Neural crest cell (in vitro differentiated cells): ENCODE data around the gene NACAD. TPM values are rescaled to one million over a fixed set of nuclear protein-coding genes. Genes with fewer than 3 reads are reported as not detected.

Source experiments
- DNase-seq: peaks from one replicate; pipeline ENCODE4 v3.0.0; 2021; ENCODE audit warnings: low read depth, mixed read lengths, low spot score
- H3K27ac Mint-ChIP-seq: one replicate; pipeline ENCODE4 v1.8.0; 2021; ENCODE audit warnings: mild to moderate bottlenecking, mixed read lengths; ENCODE audit not compliant: unreplicated experiment
- H3K27me3 Mint-ChIP-seq: 2 replicates; pipeline ENCODE4 v1.8.0; 2021; ENCODE audit warnings: low read depth, mild to moderate bottlenecking, mixed read lengths
- H3K36me3 Mint-ChIP-seq: 2 replicates; pipeline ENCODE4 v1.8.0; 2021; ENCODE audit warnings: low read depth, mild to moderate bottlenecking, mixed read lengths
- H3K4me1 Mint-ChIP-seq: 2 replicates; pipeline ENCODE4 v1.8.0; 2021; ENCODE audit warnings: mixed read lengths
- H3K4me3 Mint-ChIP-seq: one replicate; pipeline ENCODE4 v1.8.0; 2021; ENCODE audit warnings: mild to moderate bottlenecking, mixed read lengths
- H3K9me3 Mint-ChIP-seq: 2 replicates; pipeline ENCODE4 v1.8.0; 2021; ENCODE audit warnings: mixed read lengths
- total RNA-seq: library from RNA; stranded (reverse); gene quantifications from 2 replicates; pipeline ENCODE4 v1.2.1, GENCODE V29; 2021
- TF ChIP-seq, protein P1 (sequence below): fragments of 200-600 bp; sonication (generic); conservative IDR thresholded peaks from 2 replicates; pipeline ENCODE4 v1.5.0; 2021; ENCODE audit warnings: antibody characterized with exemption, mild to moderate bottlenecking

Gene NACAD
- total RNA-seq, 1 donor from 2014 or later, result 9.7 TPM

DNA sequence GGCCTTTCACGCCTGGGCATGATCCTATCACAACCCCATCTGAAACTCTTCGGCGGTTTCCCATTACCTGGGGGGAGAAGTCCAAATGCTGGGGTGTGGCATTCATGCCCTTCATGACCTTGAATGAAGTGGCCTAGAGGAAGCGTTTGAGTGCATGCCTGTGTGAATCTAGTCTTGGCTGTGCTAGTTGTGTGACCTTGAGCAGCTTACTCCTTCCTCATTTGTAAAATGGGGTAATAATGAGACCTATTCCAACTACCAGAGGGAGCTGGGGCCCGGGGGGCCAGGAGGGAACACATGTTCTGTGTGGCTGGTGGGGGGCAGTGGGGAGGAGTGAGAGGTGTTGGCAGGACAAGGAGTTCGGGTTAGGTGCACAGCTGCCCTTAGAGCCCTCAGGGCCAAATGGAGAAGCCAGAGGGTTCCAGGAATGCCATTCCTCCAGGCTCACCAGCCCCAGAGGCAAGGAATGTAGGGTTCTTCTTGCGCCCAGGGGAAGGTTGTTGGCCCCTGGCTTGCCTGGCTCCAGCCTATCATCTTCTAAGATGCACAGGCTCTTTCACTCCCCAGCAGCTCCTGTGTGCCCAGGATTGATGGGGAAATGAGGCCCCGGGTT is 44.0 kb upstream of the NACAD start:
- H3K27me3 Mint-ChIP-seq, result peaks cover 4% of the 10 kb centered on the region
- TF ChIP-seq, protein P1, sequence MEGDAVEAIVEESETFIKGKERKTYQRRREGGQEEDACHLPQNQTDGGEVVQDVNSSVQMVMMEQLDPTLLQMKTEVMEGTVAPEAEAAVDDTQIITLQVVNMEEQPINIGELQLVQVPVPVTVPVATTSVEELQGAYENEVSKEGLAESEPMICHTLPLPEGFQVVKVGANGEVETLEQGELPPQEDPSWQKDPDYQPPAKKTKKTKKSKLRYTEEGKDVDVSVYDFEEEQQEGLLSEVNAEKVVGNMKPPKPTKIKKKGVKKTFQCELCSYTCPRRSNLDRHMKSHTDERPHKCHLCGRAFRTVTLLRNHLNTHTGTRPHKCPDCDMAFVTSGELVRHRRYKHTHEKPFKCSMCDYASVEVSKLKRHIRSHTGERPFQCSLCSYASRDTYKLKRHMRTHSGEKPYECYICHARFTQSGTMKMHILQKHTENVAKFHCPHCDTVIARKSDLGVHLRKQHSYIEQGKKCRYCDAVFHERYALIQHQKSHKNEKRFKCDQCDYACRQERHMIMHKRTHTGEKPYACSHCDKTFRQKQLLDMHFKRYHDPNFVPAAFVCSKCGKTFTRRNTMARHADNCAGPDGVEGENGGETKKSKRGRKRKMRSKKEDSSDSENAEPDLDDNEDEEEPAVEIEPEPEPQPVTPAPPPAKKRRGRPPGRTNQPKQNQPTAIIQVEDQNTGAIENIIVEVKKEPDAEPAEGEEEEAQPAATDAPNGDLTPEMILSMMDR, result no peak
- H3K36me3 Mint-ChIP-seq, result no peaks in the 10 kb centered on the region
- H3K27ac Mint-ChIP-seq, result no peak overlapping the region
- no peaks in the 10 kb centered on the region for H3K9me3 Mint-ChIP-seq
- DNase-seq, result no peak
- H3K4me3 Mint-ChIP-seq, result no peak overlapping the region
- H3K4me1 Mint-ChIP-seq, result peaks cover 5% of the 10 kb centered on the region

DNA sequence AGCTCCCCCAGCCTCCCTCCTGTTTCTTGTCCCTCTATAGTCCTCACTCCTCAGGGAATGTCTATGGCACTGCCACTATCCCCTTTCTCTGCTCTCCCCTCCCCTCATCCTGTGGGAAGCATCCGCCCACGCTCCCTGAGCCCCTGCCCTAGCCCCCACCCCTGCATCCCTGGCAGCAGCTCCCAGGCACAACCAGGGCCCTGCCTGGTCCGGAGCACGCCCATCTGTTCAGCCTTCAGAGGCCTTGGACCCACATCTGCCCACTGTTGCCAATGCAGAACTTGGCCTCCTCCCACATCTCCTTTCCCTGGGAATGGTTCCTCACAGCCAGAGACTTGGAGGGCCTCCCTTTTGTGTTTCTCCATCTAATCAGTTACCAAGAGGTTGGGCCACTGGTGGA is 43.1 kb upstream of the NACAD start:
- no peak for DNase-seq
- Mint-ChIP-seq H3K27ac (peak overlapping the region; percentile 92), H3K4me3 (no peak overlapping the region), H3K27me3 (peaks cover 3% of the 10 kb centered on the region), H3K9me3 (no peaks in the 10 kb centered on the region), H3K4me1 (peaks cover 5% of the 10 kb centered on the region), H3K36me3 (no peaks in the 10 kb centered on the region)
- TF ChIP-seq, protein P1, result no peak

DNA sequence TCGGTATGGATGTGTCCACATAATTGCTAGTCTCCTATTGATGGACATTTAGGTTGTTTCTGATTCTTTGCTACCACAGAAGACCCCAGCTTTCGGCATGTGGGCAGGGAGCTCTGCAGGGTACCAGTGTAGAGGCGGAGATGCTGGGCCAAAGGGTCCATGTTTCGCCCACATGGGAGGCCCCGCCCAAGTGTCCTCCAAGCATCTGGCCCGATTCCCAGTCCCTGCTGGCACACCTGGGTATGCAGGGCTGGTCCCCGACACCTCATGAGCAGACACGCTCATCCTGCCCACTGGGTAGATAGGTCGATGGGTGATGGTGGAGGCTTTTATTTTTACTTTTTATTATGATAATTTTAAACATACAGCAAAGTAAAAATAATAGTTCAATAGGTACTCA is 42.1 kb upstream of the NACAD start:
- Mint-ChIP-seq H3K36me3 (no peaks in the 10 kb centered on the region), H3K9me3 (no peaks in the 10 kb centered on the region), H3K4me3 (no peak overlapping the region), H3K27ac (no peak overlapping the region), H3K4me1 (peaks cover under 1% of the 10 kb centered on the region), H3K27me3 (no peaks in the 10 kb centered on the region)
- TF ChIP-seq, protein P1, result no peak
- DNase-seq, result no peak

DNA sequence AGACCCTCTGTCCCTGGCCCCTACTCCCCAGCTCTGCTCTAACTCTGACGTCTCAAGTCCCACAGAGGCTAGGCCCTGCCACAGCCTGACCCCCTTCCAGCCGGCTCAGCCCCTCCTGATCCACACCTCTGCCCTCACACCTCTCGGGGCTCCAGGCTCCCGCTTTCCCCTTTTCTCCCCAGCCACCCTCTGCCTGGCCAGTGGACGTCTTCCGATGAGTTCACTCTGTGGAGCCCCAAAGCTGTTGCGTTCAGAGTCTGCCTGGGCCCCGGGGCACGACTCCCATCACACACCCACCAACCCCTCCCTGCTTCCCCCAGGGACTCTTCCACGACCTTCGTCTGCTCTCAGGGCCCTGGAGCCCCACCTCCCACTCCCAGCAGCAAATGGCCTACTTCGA is 41.1 kb upstream of the NACAD start:
- H3K9me3 Mint-ChIP-seq, result no peaks in the 10 kb centered on the region
- no peaks in the 10 kb centered on the region for H3K36me3 Mint-ChIP-seq
- H3K4me1 Mint-ChIP-seq, result no peaks in the 10 kb centered on the region
- H3K4me3 Mint-ChIP-seq, result no peak overlapping the region
- TF ChIP-seq, protein P1, result no peak
- no peak overlapping the region for H3K27ac Mint-ChIP-seq
- H3K27me3 Mint-ChIP-seq, result no peaks in the 10 kb centered on the region
- DNase-seq, result no peak

DNA sequence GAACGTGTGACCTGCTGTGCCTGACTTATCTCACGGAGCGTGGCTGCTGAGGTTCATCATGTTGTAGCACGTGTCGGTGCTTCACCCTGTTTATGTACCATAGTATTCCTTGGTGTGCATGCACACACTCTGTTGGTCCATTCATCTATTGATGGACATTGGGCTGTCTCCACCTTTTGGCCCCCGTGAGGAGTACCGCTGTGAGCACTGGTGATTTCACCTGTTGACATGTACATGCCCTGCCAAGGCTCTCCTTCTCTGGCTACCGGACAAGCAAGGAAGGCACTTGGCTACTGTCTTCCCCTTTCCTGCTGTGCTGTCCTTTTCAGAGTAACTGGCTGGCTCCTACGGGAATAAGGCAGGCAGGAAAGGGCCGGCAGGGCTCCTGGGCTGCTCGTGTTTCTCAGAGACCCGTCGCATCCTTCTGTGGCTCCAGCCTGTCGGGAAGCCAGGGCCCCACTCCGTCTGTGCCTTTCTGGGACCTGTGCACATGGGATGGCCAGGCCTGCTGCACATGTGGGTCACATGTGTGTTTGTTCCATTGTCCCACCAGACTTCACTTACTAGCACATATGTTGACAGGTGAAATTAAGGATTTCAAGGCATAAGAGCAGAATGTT is 40.5 kb upstream of the NACAD start:
- Mint-ChIP-seq H3K4me3 (no peak overlapping the region), H3K9me3 (no peaks in the 10 kb centered on the region), H3K4me1 (no peaks in the 10 kb centered on the region), H3K27ac (no peak overlapping the region), H3K27me3 (no peaks in the 10 kb centered on the region), H3K36me3 (no peaks in the 10 kb centered on the region)
- DNase-seq, result no peak
- TF ChIP-seq, protein P1, result no peak
